Transverse colon (tissue), 4 donors: ENCODE results near the gene USP34. TPM values are rescaled to one million over a fixed set of nuclear protein-coding genes. Genes with fewer than 3 reads are reported as not detected.

Source experiments
- DNase-seq: peaks from one replicate; pipeline ENCODE4 v3.0.0-alpha.2; 2019
- H3K27ac ChIP-seq, 4 donors: fragments of 200-600 bp; sonication (generic); 2 replicates each; pipeline ENCODE4 v1.5.1; 2016 to 2018; ENCODE audit warnings: inconsistent platforms in 4 of 4
- H3K27me3 ChIP-seq: fragments of 200-600 bp; sonication (generic); 2 replicates; pipeline ENCODE4 v1.5.1; 2017; ENCODE audit warnings: inconsistent platforms
- H3K36me3 ChIP-seq, 4 donors: fragments of 200-600 bp; sonication (generic); 2 replicates each; pipeline ENCODE4 v1.5.1; 2017 to 2019; ENCODE audit warnings: inconsistent platforms in 4 of 4
- H3K4me1 ChIP-seq, 4 donors: fragments of 200-600 bp; sonication (generic); 2 replicates each; pipeline ENCODE4 v1.5.1; 2017 to 2020; ENCODE audit warnings: inconsistent platforms in 4 of 4
- H3K4me3 ChIP-seq, 4 donors: fragments of 200-600 bp; sonication (generic); 1 replicate in 1 of 4; 2 replicates in 3 of 4; pipeline versions ENCODE4 v1.5.1 to v1.6.1; 2017 to 2019; ENCODE audit warnings: inconsistent platforms in 4 of 4
- H3K9me3 ChIP-seq, 2 donors: fragments of 200-600 bp; sonication (generic); 2 replicates each; pipeline ENCODE4 v1.5.1; 2017 to 2019; ENCODE audit warnings: inconsistent platforms in 2 of 2
- CTCF ChIP-seq, 5 experiments: fragments of 200-600 bp in 3 of 5; fragments of 450-650 bp in 2 of 5; sonication (generic) in 3 of 5; IDR thresholded peaks; 1 replicate in 2 of 5; 2 replicates in 3 of 5; pipeline ENCODE4 v1.5.1; 2016 to 2017; ENCODE audit warnings: antibody characterized with exemption in 5 of 5, inconsistent platforms in 3 of 5, mild to moderate bottlenecking in 2 of 5, moderate library complexity in 1 of 5
- EP300 ChIP-seq: sonication (generic); formaldehyde crosslinking; IDR thresholded peaks from one replicate; pipeline ENCODE4 v1.6.1; 2017; ENCODE audit warnings: antibody characterized with exemption, low read depth
- POLR2A ChIP-seq: fragments of 450-650 bp; IDR thresholded peaks from one replicate; pipeline ENCODE4 v1.6.1; 2016; ENCODE audit warnings: antibody characterized with exemption, mild to moderate bottlenecking, moderate library complexity
- POLR2AphosphoS5 ChIP-seq, 3 donors: sonication (generic); formaldehyde crosslinking; IDR thresholded peaks; one replicate each; pipeline ENCODE4 v1.6.1; 2016; ENCODE audit warnings: antibody characterized with exemption in 3 of 3
- WGBS, 2 donors: methylation state at CpG; one replicate each; pipeline ENCODE4 v1.1.5; 2018; ENCODE audit warnings: low coverage in 1 of 2; 5-methylcytosine and 5-hydroxymethylcytosine counted together
- in situ Hi-C, 4 donors: fragments of 200-750 bp; cut with MboI; loops; one replicate each; pipeline versions ENCODE4 v1.15.0 to v1.15.1; 2017; ENCODE audit warnings: low sequenced_read_pairs in 3 of 4, low pct_ligation_motif_present in 1 of 4, low pct_unique_long_range_greater_than_20kb in 1 of 4
- intact Hi-C: fragments of 100-400 bp; cut with DNase I; formaldehyde crosslinking; loops from one replicate; pipeline ENCODE4 v1.15.1; 2023; ENCODE audit warnings: low total_unique reads
- total RNA-seq, 4 donors: library from RNA; depleted of rRNA; stranded (reverse); fragments of >200 nt; gene quantifications; one replicate each; pipeline ENCODE4 v1.1.0, GENCODE V29; 2016

USP34 gene
- total RNA-seq, 4 donors from 2014 or later: 103 to 181 (median 115) TPM

- no peak overlapping the region for H3K27ac ChIP-seq
- H3K4me3 ChIP-seq: no peak overlapping the region
- WGBS, 2 donors: 85 to 93% methylated on average over 2 of the region's 2 CpGs
- no peaks in the 10 kb centered on the region for H3K9me3 ChIP-seq
- H3K4me1 ChIP-seq: no peaks in the 10 kb centered on the region
- H3K27me3 ChIP-seq: no peaks in the 10 kb centered on the region
- peaks cover 0 to 21% (median 9%) of the 10 kb centered on the region in 4 donors for H3K36me3 ChIP-seq
- DNase-seq: no peak
- in situ Hi-C loops (no loop called here), intact Hi-C loops (no loop called here)
- no peak for TF ChIP-seq CTCF (IDR thresholded peaks at IDR 0.05)
- no peak for TF ChIP-seq EP300
- TF ChIP-seq POLR2AphosphoS5 (IDR thresholded peaks at IDR 0.05): no peak
- no peak for TF ChIP-seq POLR2A
Measured at GRCh38 chr2:61334466-61334865, 136.4 kb downstream of the USP34 start.

GRCh38 chr2:61328707-61329251 is 142.1 kb downstream of the USP34 start:
- no peak for TF ChIP-seq CTCF (IDR thresholded peaks at IDR 0.05)
- TF ChIP-seq EP300: no peak
- peak in 2 of 3 donors; percentile 65 to 70 for TF ChIP-seq POLR2AphosphoS5 (IDR thresholded peaks at IDR 0.05)
- no peak for TF ChIP-seq POLR2A
- H3K9me3 ChIP-seq: no peaks in the 10 kb centered on the region
- H3K36me3 ChIP-seq: peaks cover 0 to 33% (median 10%) of the 10 kb centered on the region in 4 donors
- peak overlapping the region; percentile 39 to 68 (median 62) for H3K27ac ChIP-seq
- no peaks in the 10 kb centered on the region for H3K27me3 ChIP-seq
- intact Hi-C loops: no loop called here
- H3K4me1 ChIP-seq: peaks cover 0 to 13% (median 2%) of the 10 kb centered on the region in 4 donors
- 44 to 64% methylated on average over 10 to 11 of the region's 11 CpGs for WGBS, 2 donors
- in situ Hi-C loops: no loop called here
- DNase-seq: peak; percentile 13
- H3K4me3 ChIP-seq: peak overlapping the region in 1 of 4 donors; percentile 17

- no peaks in the 10 kb centered on the region for H3K27me3 ChIP-seq
- peaks cover 0 to 13% (median 2%) of the 10 kb centered on the region in 4 donors for H3K4me1 ChIP-seq
- peaks cover 0 to 30% (median 12%) of the 10 kb centered on the region in 4 donors for H3K36me3 ChIP-seq
- no peak for DNase-seq
- in situ Hi-C loops (no loop called here), intact Hi-C loops (no loop called here)
- no peak overlapping the region for H3K4me3 ChIP-seq
- H3K9me3 ChIP-seq: no peaks in the 10 kb centered on the region
- no peak for TF ChIP-seq CTCF (IDR thresholded peaks at IDR 0.05)
- no peak for TF ChIP-seq POLR2A
- no peak for TF ChIP-seq POLR2AphosphoS5 (IDR thresholded peaks at IDR 0.05)
- WGBS, 2 donors: 78 to 79% methylated on average over 3 of the region's 3 CpGs
- H3K27ac ChIP-seq: no peak overlapping the region
Measured at GRCh38 chr2:61327173-61327572, 143.7 kb downstream of the USP34 start.

- H3K4me1 ChIP-seq: peaks cover 0 to 13% (median 2%) of the 10 kb centered on the region in 4 donors
- no peak overlapping the region for H3K27ac ChIP-seq
- in situ Hi-C loops: no loop called here
- peaks cover 0 to 37% (median 15%) of the 10 kb centered on the region in 4 donors for H3K36me3 ChIP-seq
- TF ChIP-seq CTCF (IDR thresholded peaks at IDR 0.05): no peak
- no peak for TF ChIP-seq POLR2AphosphoS5 (IDR thresholded peaks at IDR 0.05)
- intact Hi-C loops: no loop called here
- 65 to 76% methylated on average over 3 of the region's 3 CpGs for WGBS, 2 donors
- no peaks in the 10 kb centered on the region for H3K9me3 ChIP-seq
- no peak overlapping the region for H3K4me3 ChIP-seq
- DNase-seq: no peak
- no peaks in the 10 kb centered on the region for H3K27me3 ChIP-seq
Measured at GRCh38 chr2:61326423-61326822, 144.5 kb downstream of the USP34 start.
